ENCODE results near the gene MAP7. TPM values are rescaled to one million over a fixed set of nuclear protein-coding genes. Genes with fewer than 3 reads are reported as not detected.
"Not testable (repeated sequence)": the region's sequence is repeated elsewhere in the genome, so short reads cannot be mapped to it uniquely, and the experiment has no call there.

The MAP7 gene
- total RNA-seq, 4 donors from 2014 or later = 0.29 to 6.8 (median 1.1) TPM

GRCh38 chr6:136494710-136495109 is 55.5 kb downstream of the MAP7 start:
- H3K27ac ChIP-seq = no peak overlapping the region
- H3K4me1 ChIP-seq = no peaks in the 10 kb centered on the region
- TF ChIP-seq, protein P1, sequence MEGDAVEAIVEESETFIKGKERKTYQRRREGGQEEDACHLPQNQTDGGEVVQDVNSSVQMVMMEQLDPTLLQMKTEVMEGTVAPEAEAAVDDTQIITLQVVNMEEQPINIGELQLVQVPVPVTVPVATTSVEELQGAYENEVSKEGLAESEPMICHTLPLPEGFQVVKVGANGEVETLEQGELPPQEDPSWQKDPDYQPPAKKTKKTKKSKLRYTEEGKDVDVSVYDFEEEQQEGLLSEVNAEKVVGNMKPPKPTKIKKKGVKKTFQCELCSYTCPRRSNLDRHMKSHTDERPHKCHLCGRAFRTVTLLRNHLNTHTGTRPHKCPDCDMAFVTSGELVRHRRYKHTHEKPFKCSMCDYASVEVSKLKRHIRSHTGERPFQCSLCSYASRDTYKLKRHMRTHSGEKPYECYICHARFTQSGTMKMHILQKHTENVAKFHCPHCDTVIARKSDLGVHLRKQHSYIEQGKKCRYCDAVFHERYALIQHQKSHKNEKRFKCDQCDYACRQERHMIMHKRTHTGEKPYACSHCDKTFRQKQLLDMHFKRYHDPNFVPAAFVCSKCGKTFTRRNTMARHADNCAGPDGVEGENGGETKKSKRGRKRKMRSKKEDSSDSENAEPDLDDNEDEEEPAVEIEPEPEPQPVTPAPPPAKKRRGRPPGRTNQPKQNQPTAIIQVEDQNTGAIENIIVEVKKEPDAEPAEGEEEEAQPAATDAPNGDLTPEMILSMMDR (IDR thresholded peaks at IDR 0.05) = no peak
- no peak for TF ChIP-seq POLR2A (IDR thresholded peaks at IDR 0.05)
- intact Hi-C loops (cut with DNase I; ENCODE audit: low total_unique reads) = no loop called here
- no peaks in the 10 kb centered on the region for H3K9me3 ChIP-seq
- H3K36me3 ChIP-seq = no peaks in the 10 kb centered on the region
- H3K27me3 ChIP-seq = no peaks in the 10 kb centered on the region
- no peak overlapping the region for H3K4me3 ChIP-seq
- no peak for DNase-seq

DNA sequence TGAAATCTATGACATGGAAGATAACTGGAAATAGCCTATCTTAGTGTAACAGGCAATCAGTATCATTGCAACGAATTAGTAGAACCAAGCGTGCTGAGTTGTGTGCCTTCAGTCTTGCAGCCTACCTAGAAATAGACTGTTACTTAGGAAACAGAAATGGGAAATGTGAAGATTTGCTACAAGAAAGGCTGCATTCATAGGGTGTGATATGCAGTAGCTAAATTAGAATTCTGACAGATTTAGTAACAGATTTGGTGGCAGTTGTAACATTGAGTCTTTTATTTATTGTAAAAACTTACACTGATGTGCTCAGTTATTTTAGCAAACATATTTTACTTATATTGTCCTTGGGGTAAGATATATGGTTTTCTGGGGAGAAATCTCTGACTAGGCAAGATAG is 56.2 kb downstream of the MAP7 start:
- no peak overlapping the region for H3K27ac ChIP-seq
- H3K4me3 ChIP-seq = no peak overlapping the region
- no peaks in the 10 kb centered on the region for H3K36me3 ChIP-seq
- TF ChIP-seq, protein P1 (IDR thresholded peaks at IDR 0.05) = no peak
- no peak for TF ChIP-seq POLR2A (IDR thresholded peaks at IDR 0.05)
- intact Hi-C loops (cut with DNase I; ENCODE audit: low total_unique reads) = no loop called here
- no peaks in the 10 kb centered on the region for H3K9me3 ChIP-seq
- no peaks in the 10 kb centered on the region for H3K4me1 ChIP-seq
- no peaks in the 10 kb centered on the region for H3K27me3 ChIP-seq
- no peak for DNase-seq

DNA sequence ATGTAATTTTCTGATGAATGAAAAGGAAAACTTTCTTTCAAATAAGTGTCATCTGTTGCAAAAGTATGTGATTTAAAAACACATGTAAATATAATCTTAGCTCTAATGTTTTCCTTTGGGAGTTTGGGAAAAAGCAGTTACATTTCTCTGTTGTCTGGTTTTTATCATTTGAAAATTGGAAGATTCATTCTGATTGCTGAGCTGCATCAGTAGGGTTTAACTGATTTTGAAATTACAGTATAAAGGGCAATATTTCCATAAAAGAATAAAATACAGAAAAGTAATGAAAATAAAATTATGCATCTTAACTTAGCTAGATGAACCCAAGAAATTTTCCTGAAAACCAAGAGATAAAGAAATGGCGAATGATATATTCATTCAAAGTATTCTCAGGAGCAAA is 57.8 kb downstream of the MAP7 start:
- Histone ChIP-seq H3K27me3 (no peaks in the 10 kb centered on the region), H3K4me3 (no peak overlapping the region), H3K4me1 (no peaks in the 10 kb centered on the region), H3K27ac (no peak overlapping the region), H3K36me3 (no peaks in the 10 kb centered on the region), H3K9me3 (no peaks in the 10 kb centered on the region)
- DNase-seq = no peak
- intact Hi-C loops (cut with DNase I; ENCODE audit: low total_unique reads) = no loop called here
- no peak for TF ChIP-seq POLR2A (IDR thresholded peaks at IDR 0.05)
- TF ChIP-seq, protein P1 (IDR thresholded peaks at IDR 0.05) = no peak

DNA sequence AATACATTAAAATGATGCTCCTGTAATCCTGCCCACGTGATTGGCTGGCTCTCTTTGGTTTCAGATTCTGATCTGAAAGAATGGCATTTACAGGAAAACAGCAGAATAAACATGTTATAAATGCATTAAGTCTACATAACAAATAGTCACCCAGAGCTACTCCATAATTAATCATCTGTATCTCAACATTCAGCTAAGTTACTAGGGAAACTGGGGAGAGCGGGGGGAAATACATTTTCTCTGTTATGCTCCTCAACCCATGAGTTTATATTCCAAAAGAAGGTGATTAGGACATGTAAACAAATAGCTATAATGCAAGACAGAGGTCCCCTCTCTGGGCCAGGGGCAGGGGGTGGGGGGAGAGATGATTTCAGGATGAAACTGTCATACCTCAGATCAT is 58.5 kb downstream of the MAP7 start:
- no peaks in the 10 kb centered on the region for H3K4me1 ChIP-seq
- intact Hi-C loops (cut with DNase I; ENCODE audit: low total_unique reads) = no loop called here

DNA sequence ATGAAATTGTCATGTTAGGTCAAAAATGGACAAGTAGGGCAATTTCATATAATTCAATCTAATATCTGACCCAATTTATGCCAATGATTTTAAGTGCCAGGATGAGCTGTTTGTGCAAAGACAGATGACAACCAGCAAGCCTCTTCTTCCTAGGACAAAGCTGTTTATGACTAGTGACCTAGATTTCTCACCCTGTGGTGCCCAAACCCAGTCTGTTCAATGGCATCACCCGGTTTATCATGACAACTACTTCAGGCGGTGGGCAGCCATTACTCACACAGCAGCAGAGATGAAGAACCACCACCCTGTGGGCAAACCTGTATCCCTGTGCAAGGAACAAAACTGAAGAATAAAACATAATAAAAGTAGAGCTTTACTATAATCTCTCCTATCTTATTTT is 59.0 kb downstream of the MAP7 start:
- Histone ChIP-seq H3K27me3 (no peaks in the 10 kb centered on the region), H3K9me3 (no peaks in the 10 kb centered on the region), H3K36me3 (no peaks in the 10 kb centered on the region), H3K4me3 (no peak overlapping the region), H3K27ac (no peak overlapping the region), H3K4me1 (no peaks in the 10 kb centered on the region)
- TF ChIP-seq POLR2A (IDR thresholded peaks at IDR 0.05) = no peak
- TF ChIP-seq, protein P1 (IDR thresholded peaks at IDR 0.05) = no peak
- intact Hi-C loops (cut with DNase I; ENCODE audit: low total_unique reads) = no loop called here
- DNase-seq = no peak

More for the DNA sequence above, 58.5 kb downstream of the MAP7 start:
- no peak overlapping the region for H3K4me3 ChIP-seq
- TF ChIP-seq, protein P1 (IDR thresholded peaks at IDR 0.05) = no peak
- TF ChIP-seq POLR2A (IDR thresholded peaks at IDR 0.05) = no peak
- H3K9me3 ChIP-seq = no peaks in the 10 kb centered on the region
- no peak for DNase-seq
- no peaks in the 10 kb centered on the region for H3K36me3 ChIP-seq
- no peak overlapping the region for H3K27ac ChIP-seq
- H3K27me3 ChIP-seq = no peaks in the 10 kb centered on the region

DNA sequence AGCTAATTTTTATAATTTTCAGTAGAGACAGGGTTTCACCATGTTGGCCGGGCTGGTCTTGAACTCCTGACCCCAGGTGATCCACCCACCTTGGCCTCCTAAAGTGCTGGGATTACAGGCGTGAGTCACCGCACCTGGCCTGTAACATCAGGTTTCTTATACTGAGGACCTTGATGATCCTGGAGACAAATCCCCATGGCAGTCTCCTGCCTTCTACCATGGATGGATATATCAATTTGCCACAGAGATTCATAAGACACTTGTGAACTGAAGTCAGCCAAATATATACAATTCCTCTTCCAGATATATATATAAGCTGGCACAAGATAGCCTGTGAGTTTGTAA is 60.6 kb downstream of the MAP7 start:
- H3K36me3 ChIP-seq; H3K4me3 ChIP-seq; H3K27me3 ChIP-seq; H3K9me3 ChIP-seq; H3K4me1 ChIP-seq; H3K27ac ChIP-seq; DNase-seq; intact Hi-C loops (cut with DNase I; ENCODE audit: low total_unique reads): not testable (repeated sequence)
